ENCODE data around the gene ALKBH6.

ALKBH6 gene

GRCh38 chr19:36026091-36026876 lies 12.3 kb upstream of the ALKBH6 start:
- H3K23ac ChIP-seq (ENCODE audit: low read depth, low read length, poor library complexity) = peak overlapping the region; percentile 80
- no peak overlapping the region for H3K14ac ChIP-seq (ENCODE audit: low read length)
- no CpG with 5 or more reads among the region's 49 CpGs for WGBS, 2 donors (ENCODE audit: extremely low coverage in 2 of 2, insufficient read length in 2 of 2, insufficient replicate concordance in 1 of 2)
- no peak overlapping the region for H3K4me2 ChIP-seq (ENCODE audit: insufficient read depth, low read length, poor library complexity, severe bottlenecking)
- H4K8ac ChIP-seq (ENCODE audit: low read depth, low read length) = no peak overlapping the region
- peaks cover 3% of the 10 kb centered on the region for H3K79me1 ChIP-seq (ENCODE audit: low read depth, low read length)
- no peaks in the 10 kb centered on the region for H3K27me3 ChIP-seq (ENCODE audit: control insufficient read depth in 3 of 3, insufficient read depth in 3 of 3, low read depth in 1 of 3, low read length in 3 of 3)
- no peak overlapping the region for H2BK5ac ChIP-seq (ENCODE audit: low read length)
- H3K18ac ChIP-seq (ENCODE audit: low read length) = no peak overlapping the region
- no peak overlapping the region for H2AFZ ChIP-seq (ENCODE audit: low read length)
- H2BK120ac ChIP-seq (ENCODE audit: low read depth, low read length) = no peak overlapping the region
- no peak for DNase-seq (ENCODE audit: low spot score)
- no peak overlapping the region for H2BK15ac ChIP-seq (ENCODE audit: low read length)
- no peak overlapping the region for H3K27ac ChIP-seq (replicated peaks; ENCODE audit: low read length)
- no peak overlapping the region for H3K4ac ChIP-seq (ENCODE audit: low read length)
- peaks cover 47 to 60% of the 10 kb centered on the region in 2 donors for H3K36me3 ChIP-seq (replicated peaks in 1 of 2; ENCODE audit: control insufficient read depth in 2 of 2, insufficient read depth in 2 of 2, low read length in 2 of 2)
- H2AK5ac ChIP-seq (ENCODE audit: low read depth, low read length) = no peak overlapping the region
- peaks cover 0 to under 1% of the 10 kb centered on the region in 2 donors for H3K4me1 ChIP-seq (ENCODE audit: control insufficient read depth in 2 of 2, insufficient read depth in 1 of 2, low read depth in 1 of 2, low read length in 2 of 2)
- H3K9me3 ChIP-seq (replicated peaks in 1 of 2; ENCODE audit: control insufficient read depth in 2 of 2, insufficient read depth in 1 of 2, low read depth in 1 of 2, low read length in 2 of 2) = peaks cover 0 to 2% of the 10 kb centered on the region in 2 donors
- no peak overlapping the region for H3K4me3 ChIP-seq (ENCODE audit: low read length in 2 of 2)
- H2BK12ac ChIP-seq (ENCODE audit: low read length) = no peak overlapping the region
- peak overlapping the region; percentile 77 for H3K9ac ChIP-seq (ENCODE audit: low read depth, low read length, poor library complexity)
- H4K91ac ChIP-seq (ENCODE audit: low read depth, low read length, poor library complexity) = no peak overlapping the region

- no peak overlapping the region for H3K14ac ChIP-seq (ENCODE audit: low read length)
- no peak overlapping the region for H3K4ac ChIP-seq (ENCODE audit: low read length)
- no peak overlapping the region for H3K4me3 ChIP-seq (ENCODE audit: low read length in 2 of 2)
- no peak overlapping the region for H3K23ac ChIP-seq (ENCODE audit: low read depth, low read length, poor library complexity)
- no peak overlapping the region for H2AK5ac ChIP-seq (ENCODE audit: low read depth, low read length)
- peaks cover 2% of the 10 kb centered on the region for H3K79me1 ChIP-seq (ENCODE audit: low read depth, low read length)
- H3K27me3 ChIP-seq (ENCODE audit: control insufficient read depth in 3 of 3, insufficient read depth in 3 of 3, low read depth in 1 of 3, low read length in 3 of 3) = no peaks in the 10 kb centered on the region
- H3K4me1 ChIP-seq (ENCODE audit: control insufficient read depth in 2 of 2, insufficient read depth in 1 of 2, low read depth in 1 of 2, low read length in 2 of 2) = no peaks in the 10 kb centered on the region
- no peak overlapping the region for H4K8ac ChIP-seq (ENCODE audit: low read depth, low read length)
- H4K91ac ChIP-seq (ENCODE audit: low read depth, low read length, poor library complexity) = no peak overlapping the region
- DNase-seq (ENCODE audit: low spot score) = no peak
- H3K9me3 ChIP-seq (replicated peaks in 1 of 2; ENCODE audit: control insufficient read depth in 2 of 2, insufficient read depth in 1 of 2, low read depth in 1 of 2, low read length in 2 of 2) = peaks cover 0 to 2% of the 10 kb centered on the region in 2 donors
- no peak overlapping the region for H2AFZ ChIP-seq (ENCODE audit: low read length)
- no peak overlapping the region for H2BK12ac ChIP-seq (ENCODE audit: low read length)
- H3K27ac ChIP-seq (replicated peaks; ENCODE audit: low read length) = no peak overlapping the region
- no peak overlapping the region for H3K18ac ChIP-seq (ENCODE audit: low read length)
- H2BK5ac ChIP-seq (ENCODE audit: low read length) = no peak overlapping the region
- H3K4me2 ChIP-seq (ENCODE audit: insufficient read depth, low read length, poor library complexity, severe bottlenecking) = no peak overlapping the region
- H2BK120ac ChIP-seq (ENCODE audit: low read depth, low read length) = no peak overlapping the region
- H3K36me3 ChIP-seq (replicated peaks in 1 of 2; ENCODE audit: control insufficient read depth in 2 of 2, insufficient read depth in 2 of 2, low read length in 2 of 2) = peaks cover 50 to 66% of the 10 kb centered on the region in 2 donors
- no peak overlapping the region for H3K9ac ChIP-seq (ENCODE audit: low read depth, low read length, poor library complexity)
- H2BK15ac ChIP-seq (ENCODE audit: low read length) = no peak overlapping the region
- no CpG with 5 or more reads among the region's 1 CpG for WGBS, 2 donors (ENCODE audit: extremely low coverage in 2 of 2, insufficient read length in 2 of 2, insufficient replicate concordance in 1 of 2)
These were observed 11.5 kb upstream of the ALKBH6 start for GRCh38 chr19:36025541-36025940.

- H2AK5ac ChIP-seq (ENCODE audit: low read depth, low read length) = no peak overlapping the region
- H3K9ac ChIP-seq (ENCODE audit: low read depth, low read length, poor library complexity) = no peak overlapping the region
- H3K79me1 ChIP-seq (ENCODE audit: low read depth, low read length) = no peaks in the 10 kb centered on the region
- H3K27ac ChIP-seq (replicated peaks; ENCODE audit: low read length) = no peak overlapping the region
- no peak overlapping the region for H2BK15ac ChIP-seq (ENCODE audit: low read length)
- H3K4me3 ChIP-seq (ENCODE audit: low read length in 2 of 2) = no peak overlapping the region
- H2BK120ac ChIP-seq (ENCODE audit: low read depth, low read length) = no peak overlapping the region
- H3K23ac ChIP-seq (ENCODE audit: low read depth, low read length, poor library complexity) = no peak overlapping the region
- no CpG with 5 or more reads among the region's 5 CpGs for WGBS, 2 donors (ENCODE audit: extremely low coverage in 2 of 2, insufficient read length in 2 of 2, insufficient replicate concordance in 1 of 2)
- peaks cover 50 to 73% of the 10 kb centered on the region in 2 donors for H3K36me3 ChIP-seq (replicated peaks in 1 of 2; ENCODE audit: control insufficient read depth in 2 of 2, insufficient read depth in 2 of 2, low read length in 2 of 2)
- no peak overlapping the region for H3K14ac ChIP-seq (ENCODE audit: low read length)
- H2AFZ ChIP-seq (ENCODE audit: low read length) = no peak overlapping the region
- no peak overlapping the region for H2BK5ac ChIP-seq (ENCODE audit: low read length)
- no peak overlapping the region for H3K4ac ChIP-seq (ENCODE audit: low read length)
- no peak overlapping the region for H4K8ac ChIP-seq (ENCODE audit: low read depth, low read length)
- DNase-seq (ENCODE audit: low spot score) = no peak
- H4K91ac ChIP-seq (ENCODE audit: low read depth, low read length, poor library complexity) = no peak overlapping the region
- H3K27me3 ChIP-seq (ENCODE audit: control insufficient read depth in 3 of 3, insufficient read depth in 3 of 3, low read depth in 1 of 3, low read length in 3 of 3) = no peaks in the 10 kb centered on the region
- H3K9me3 ChIP-seq (replicated peaks in 1 of 2; ENCODE audit: control insufficient read depth in 2 of 2, insufficient read depth in 1 of 2, low read depth in 1 of 2, low read length in 2 of 2) = peaks cover 0 to 2% of the 10 kb centered on the region in 2 donors
- H3K4me1 ChIP-seq (ENCODE audit: control insufficient read depth in 2 of 2, insufficient read depth in 1 of 2, low read depth in 1 of 2, low read length in 2 of 2) = no peaks in the 10 kb centered on the region
- H3K4me2 ChIP-seq (ENCODE audit: insufficient read depth, low read length, poor library complexity, severe bottlenecking) = no peak overlapping the region
- no peak overlapping the region for H2BK12ac ChIP-seq (ENCODE audit: low read length)
- no peak overlapping the region for H3K18ac ChIP-seq (ENCODE audit: low read length)
These were observed 9.4 kb upstream of the ALKBH6 start for GRCh38 chr19:36023432-36023831.

- Histone ChIP-seq H3K4me3 (ENCODE audit: low read length in 2 of 2) (no peak overlapping the region), H3K9ac (ENCODE audit: low read depth, low read length, poor library complexity) (no peak overlapping the region), H3K14ac (ENCODE audit: low read length) (no peak overlapping the region), H2BK120ac (ENCODE audit: low read depth, low read length) (no peak overlapping the region), H3K79me1 (ENCODE audit: low read depth, low read length) (no peaks in the 10 kb centered on the region), H3K18ac (ENCODE audit: low read length) (no peak overlapping the region), H3K9me3 (replicated peaks in 1 of 2; ENCODE audit: control insufficient read depth in 2 of 2, insufficient read depth in 1 of 2, low read depth in 1 of 2, low read length in 2 of 2) (no peaks in the 10 kb centered on the region), H2BK12ac (ENCODE audit: low read length) (no peak overlapping the region), H4K91ac (ENCODE audit: low read depth, low read length, poor library complexity) (no peak overlapping the region), H2AFZ (ENCODE audit: low read length) (no peak overlapping the region), H3K4me2 (ENCODE audit: insufficient read depth, low read length, poor library complexity, severe bottlenecking) (no peak overlapping the region), H2AK5ac (ENCODE audit: low read depth, low read length) (no peak overlapping the region), H3K23ac (ENCODE audit: low read depth, low read length, poor library complexity) (no peak overlapping the region), H3K27me3 (ENCODE audit: control insufficient read depth in 3 of 3, insufficient read depth in 3 of 3, low read depth in 1 of 3, low read length in 3 of 3) (no peaks in the 10 kb centered on the region), H3K36me3 (replicated peaks in 1 of 2; ENCODE audit: control insufficient read depth in 2 of 2, insufficient read depth in 2 of 2, low read length in 2 of 2) (peaks cover 45 to 66% of the 10 kb centered on the region in 2 donors), H4K8ac (ENCODE audit: low read depth, low read length) (peak overlapping the region; percentile 78), H3K4ac (ENCODE audit: low read length) (no peak overlapping the region), H3K27ac (replicated peaks; ENCODE audit: low read length) (no peak overlapping the region), H2BK15ac (ENCODE audit: low read length) (no peak overlapping the region), H2BK5ac (ENCODE audit: low read length) (no peak overlapping the region), H3K4me1 (ENCODE audit: control insufficient read depth in 2 of 2, insufficient read depth in 1 of 2, low read depth in 1 of 2, low read length in 2 of 2) (peaks cover 2 to 3% of the 10 kb centered on the region in 2 donors)
- no peak for DNase-seq (ENCODE audit: low spot score)
- WGBS, 2 donors (ENCODE audit: extremely low coverage in 2 of 2, insufficient read length in 2 of 2, insufficient replicate concordance in 1 of 2) = no CpG with 5 or more reads among the region's 22 CpGs
These were observed 5.2 kb upstream of the ALKBH6 start for GRCh38 chr19:36019061-36019670.
